CD14-positive monocyte (primary cell): ENCODE data around the gene CHD6. TPM values are rescaled to one million over a fixed set of nuclear protein-coding genes. Genes with fewer than 3 reads are reported as not detected.

Experiments used
- DNase-seq, 3 donors: peaks; one replicate each; pipeline ENCODE4 v3.0.0-alpha.2; 2011 to 2022
- H2AFZ ChIP-seq: 2 replicates; pipeline ENCODE4 v1.6.0; 2012; ENCODE audit warnings: mild to moderate bottlenecking, low read depth, low read length, inconsistent platforms; ENCODE audit not compliant: insufficient read depth, poor library complexity, severe bottlenecking
- H3K27ac ChIP-seq, 2 donors: 1 replicate in 1 of 2; 2 replicates in 1 of 2; pipeline ENCODE4 v1.5.1; 2012 to 2013; ENCODE audit warnings: low read length in 2 of 2, control low read depth in 1 of 2, inconsistent platforms in 1 of 2, low read depth in 1 of 2, mild to moderate bottlenecking in 1 of 2
- H3K27me3 ChIP-seq, 2 donors: one replicate each; pipeline versions ENCODE4 v1.6.0 to v1.6.1; 2011 to 2013; ENCODE audit warnings: low read length in 2 of 2; ENCODE audit not compliant: control insufficient read depth in 2 of 2, insufficient read depth in 2 of 2
- H3K36me3 ChIP-seq, 2 donors: replicated peaks in 1 of 2; 1 replicate in 1 of 2; 2 replicates in 1 of 2; pipeline versions ENCODE4 v1.5.1 to v1.6.1; 2012 to 2013; ENCODE audit warnings: low read length in 2 of 2, control low read depth in 1 of 2, inconsistent platforms in 1 of 2, mild to moderate bottlenecking in 1 of 2; ENCODE audit not compliant: insufficient read depth in 2 of 2, control insufficient read depth in 1 of 2
- H3K4me1 ChIP-seq, 2 donors: 1 replicate in 1 of 2; 2 replicates in 1 of 2; pipeline versions ENCODE4 v1.5.1 to v1.6.1; 2012 to 2013; ENCODE audit warnings: low read length in 2 of 2, control low read depth in 1 of 2, inconsistent platforms in 1 of 2, mild to moderate bottlenecking in 1 of 2, moderate library complexity in 1 of 2; ENCODE audit not compliant: insufficient read depth in 2 of 2, control insufficient read depth in 1 of 2
- H3K4me2 ChIP-seq: replicated peaks from 2 replicates; pipeline ENCODE3; 2012; ENCODE audit warnings: low read length, moderate library complexity, mild to moderate bottlenecking; ENCODE audit not compliant: poor library complexity, severe bottlenecking; ENCODE audit errors: extremely low read depth
- H3K4me3 ChIP-seq, 3 experiments: fragments of 200-600 bp in 1 of 3; sonication (generic) in 1 of 3; replicated peaks in 1 of 3; 1 replicate in 2 of 3; 2 replicates in 1 of 3; pipeline ENCODE4 v1.5.1; 2011 to 2013; ENCODE audit warnings: low read length in 3 of 3, mild to moderate bottlenecking in 3 of 3, control low read depth in 2 of 3, low read depth in 2 of 3, inconsistent platforms in 1 of 3, moderate library complexity in 1 of 3
- H3K79me2 ChIP-seq: 2 replicates; pipeline ENCODE4 v1.6.0; 2012; ENCODE audit warnings: mild to moderate bottlenecking, control low read depth, inconsistent platforms, low read length, moderate library complexity; ENCODE audit not compliant: insufficient read depth
- H3K9ac ChIP-seq: 2 replicates; pipeline ENCODE4 v1.6.0; 2017; ENCODE audit warnings: low read length, mild to moderate bottlenecking; ENCODE audit not compliant: insufficient read depth, poor library complexity, severe bottlenecking
- H3K9me3 ChIP-seq, 2 donors: replicated peaks in 1 of 2; 1 replicate in 1 of 2; 2 replicates in 1 of 2; pipeline versions ENCODE4 v1.5.1 to v1.6.1; 2012 to 2013; ENCODE audit warnings: low read length in 2 of 2, control low read depth in 1 of 2; ENCODE audit not compliant: control insufficient read depth in 1 of 2, insufficient read depth in 1 of 2
- H4K20me1 ChIP-seq: 2 replicates; pipeline ENCODE4 v1.6.0; 2012; ENCODE audit warnings: mild to moderate bottlenecking, low read length, control low read depth, moderate library complexity; ENCODE audit not compliant: insufficient read depth
- H3K27ac Mint-ChIP-seq, 7 donors: one replicate each; pipeline ENCODE4 v1.8.0; 2020; ENCODE audit warnings: mild to moderate bottlenecking in 7 of 7, mixed read lengths in 7 of 7, moderate library complexity in 6 of 7, inconsistent platforms in 2 of 7
- H3K27me3 Mint-ChIP-seq, 3 donors: one replicate each; pipeline ENCODE4 v1.8.0; 2021 to 2022; ENCODE audit warnings: low read depth in 3 of 3, mild to moderate bottlenecking in 3 of 3, mixed read lengths in 3 of 3, moderate library complexity in 3 of 3, inconsistent platforms in 1 of 3
- H3K36me3 Mint-ChIP-seq, 2 donors: one replicate each; pipeline ENCODE4 v1.8.0; 2020; ENCODE audit warnings: mixed read lengths in 2 of 2, inconsistent platforms in 1 of 2, mild to moderate bottlenecking in 1 of 2
- H3K4me1 Mint-ChIP-seq: one replicate; pipeline ENCODE4 v1.8.0; 2020; ENCODE audit warnings: mild to moderate bottlenecking, mixed read lengths
- H3K4me3 Mint-ChIP-seq, 2 donors: one replicate each; pipeline ENCODE4 v1.8.0; 2020; ENCODE audit warnings: mild to moderate bottlenecking in 2 of 2, mixed read lengths in 2 of 2, moderate library complexity in 1 of 2
- H3K9me3 Mint-ChIP-seq, 7 donors: one replicate each; pipeline ENCODE4 v1.8.0; 2020 to 2022; ENCODE audit warnings: mixed read lengths in 7 of 7, mild to moderate bottlenecking in 6 of 7, moderate library complexity in 6 of 7, inconsistent platforms in 2 of 7
- CTCF ChIP-seq: fragments of 200-600 bp; IDR thresholded peaks from one replicate; pipeline ENCODE4 v1.8.0; 2022; ENCODE audit warnings: antibody characterized with exemption, mild to moderate bottlenecking
- WGBS: methylation state at CpG from one replicate; pipeline ENCODE4 v1.1.5; 2013; ENCODE audit warnings: missing lambda C conversion rate; ENCODE audit not compliant: insufficient coverage; 5-methylcytosine and 5-hydroxymethylcytosine counted together
- intact Hi-C, 2 donors: fragments of 100-400 bp; cut with micrococcal nuclease; formaldehyde crosslinking; loops; one replicate each; pipeline versions ENCODE4 v1.15.0 to v1.15.1; 2023
- polyA plus RNA-seq, 3 donors: library from polyadenylated mRNA; depleted of rRNA in 1 of 3; unstranded in 2 of 3; stranded (reverse) in 1 of 3; fragments of 300-500 nt in 2 of 3; fragments of >200 nt in 1 of 3; fragmentation: Illumina TruSeq in 2 of 3; gene quantifications; 1 replicate in 2 of 3; 2 replicates in 1 of 3; pipeline ENCODE4 v1.2.3, GENCODE V29; 2012 to 2021

The CHD6 gene
- polyA plus RNA-seq, 3 donors, result 12.9 to 19.6 (median 13.0) TPM

GRCh38 chr20:41570557-41570956 is 47.6 kb downstream of the CHD6 start:
- Mint-ChIP-seq H3K27me3 (no peaks in the 10 kb centered on the region), H3K4me3 (no peak overlapping the region)

GRCh38 chr20:41567615-41568014 is 50.6 kb downstream of the CHD6 start:
- peaks cover 98% of the 10 kb centered on the region for H4K20me1 ChIP-seq
- Mint-ChIP-seq H3K27ac (no peak overlapping the region), H3K9me3 (peaks cover 0 to 3% (median 0%) of the 10 kb centered on the region in 7 donors), H3K4me3 (no peak overlapping the region), H3K4me1 (peaks cover 25% of the 10 kb centered on the region), H3K36me3 (peaks cover 0 to 4% of the 10 kb centered on the region in 2 donors), H3K27me3 (no peaks in the 10 kb centered on the region)
- no peak overlapping the region for H3K4me3 ChIP-seq
- H3K9me3 ChIP-seq, result no peaks in the 10 kb centered on the region
- TF ChIP-seq CTCF, result no peak
- DNase-seq, result no peak
- H2AFZ ChIP-seq, result no peak overlapping the region
- peaks cover 0 to 7% of the 10 kb centered on the region in 2 donors for H3K36me3 ChIP-seq
- no peak overlapping the region for H3K27ac ChIP-seq
- no peak overlapping the region for H3K4me2 ChIP-seq
- no peak overlapping the region for H3K9ac ChIP-seq
- no peaks in the 10 kb centered on the region for H3K4me1 ChIP-seq
- no peaks in the 10 kb centered on the region for H3K27me3 ChIP-seq
- WGBS, result 36% methylated on average over 1 of the region's 2 CpGs
- peaks cover 87% of the 10 kb centered on the region for H3K79me2 ChIP-seq
- intact Hi-C loops, result no loop called here

More at GRCh38 chr20:41570557-41570956, 47.6 kb downstream of the CHD6 start:
- Histone ChIP-seq H3K79me2 (peaks cover 92% of the 10 kb centered on the region), H3K4me2 (no peak overlapping the region), H3K27me3 (no peaks in the 10 kb centered on the region), H4K20me1 (peaks cover 90% of the 10 kb centered on the region), H3K36me3 (peaks cover 0 to 7% of the 10 kb centered on the region in 2 donors), H3K9ac (no peak overlapping the region), H3K4me1 (peaks cover 9 to 13% of the 10 kb centered on the region in 2 donors), H3K4me3 (no peak overlapping the region), H3K27ac (no peak overlapping the region), H2AFZ (no peak overlapping the region), H3K9me3 (peaks cover 6 to 10% of the 10 kb centered on the region in 2 donors)
- TF ChIP-seq CTCF, result no peak
- H3K27ac Mint-ChIP-seq, result no peak overlapping the region
- peaks cover 0 to 11% of the 10 kb centered on the region in 2 donors for H3K36me3 Mint-ChIP-seq
- no peak for DNase-seq
- intact Hi-C loops, result no loop called here
- peaks cover 6 to 10% (median 7%) of the 10 kb centered on the region in 7 donors for H3K9me3 Mint-ChIP-seq
- peaks cover 40% of the 10 kb centered on the region for H3K4me1 Mint-ChIP-seq
